H1 (cell line): Measurements from ENCODE around the gene HBS1L. TPM values are rescaled to one million over a fixed set of nuclear protein-coding genes. Genes with fewer than 3 reads are reported as not detected.

Source experiments
- ASH2L ChIP-seq: fragments of 200-600, 300-600 bp; sonication (generic); IDR thresholded peaks from one replicate; pipeline ENCODE4 v1.7.1; 2017; ENCODE audit warnings: low read length
- BACH1 ChIP-seq: IDR thresholded peaks from 2 replicates; pipeline ENCODE4 v1.6.1; 2012; ENCODE audit warnings: low read length, improper control_type of control experiment
- CBX5 ChIP-seq: fragments of 300-800, 300-1000 bp; sonication (generic); IDR thresholded peaks from 2 replicates; pipeline ENCODE4 v1.7.1; 2016; ENCODE audit warnings: antibody characterized with exemption, low read length, low read depth
- CEBPB ChIP-seq: IDR thresholded peaks from 2 replicates; pipeline ENCODE4 v1.6.1; 2012; ENCODE audit warnings: low read depth, low read length
- EZH2 ChIP-seq: fragments of 200-600 bp; sonication (generic); IDR thresholded peaks from 2 replicates; pipeline ENCODE4 v1.7.1; 2012; ENCODE audit warnings: low read depth, mild to moderate bottlenecking, moderate library complexity, low read length, inconsistent platforms; ENCODE audit not compliant: severe bottlenecking
- FOSL1 ChIP-seq: IDR thresholded peaks from 2 replicates; pipeline ENCODE4 v1.6.1; 2011; ENCODE audit warnings: mild to moderate bottlenecking, low read depth, low read length, moderate library complexity; ENCODE audit not compliant: insufficient read depth
- GTF2F1 ChIP-seq: IDR thresholded peaks from 2 replicates; pipeline ENCODE4 v1.6.1; 2012; ENCODE audit warnings: low read depth, low read length, improper control_type of control experiment, borderline replicate concordance
- JUN ChIP-seq: IDR thresholded peaks from 2 replicates; pipeline ENCODE4 v1.6.1; 2011; ENCODE audit warnings: low read depth, mild to moderate bottlenecking, improper control_type of control experiment, low read length
- KDM5A ChIP-seq: fragments of 200-600 bp; IDR thresholded peaks from 2 replicates; pipeline ENCODE4 v1.7.1; 2012; ENCODE audit warnings: mild to moderate bottlenecking, low read length, inconsistent platforms, mixed read lengths
- POLR2AphosphoS5 ChIP-seq: IDR thresholded peaks from 2 replicates; pipeline ENCODE4 v1.6.1; 2011; ENCODE audit warnings: low read depth, low read length
- RAD21 ChIP-seq, 2 experiments: IDR thresholded peaks in 1 of 2; conservative IDR thresholded peaks in 1 of 2; 2 replicates each; pipeline ENCODE4 v1.6.1; 2011; ENCODE audit warnings: low read depth in 2 of 2, low read length in 2 of 2, improper control_type of control experiment in 1 of 2, inconsistent platforms in 1 of 2, mild to moderate bottlenecking in 1 of 2, moderate library complexity in 1 of 2
- RBBP5 ChIP-seq: IDR thresholded peaks from 2 replicates; pipeline ENCODE4 v1.7.1; 2012; ENCODE audit warnings: low read depth, mild to moderate bottlenecking, inconsistent platforms, low read length, moderate library complexity, borderline replicate concordance
- RNF2 ChIP-seq: fragments of 200-900, 300-1000 bp; sonication (generic); IDR thresholded peaks from 2 replicates; pipeline ENCODE4 v1.7.1; 2016; ENCODE audit warnings: borderline replicate concordance, low read depth, mild to moderate bottlenecking, antibody characterized with exemption, low read length; ENCODE audit not compliant: poor library complexity, severe bottlenecking; ENCODE audit errors: missing control alignments
- RXRA ChIP-seq: IDR thresholded peaks from 2 replicates; pipeline ENCODE4 v1.6.1; 2011; ENCODE audit warnings: low read depth, mild to moderate bottlenecking, low read length, moderate library complexity; ENCODE audit not compliant: insufficient read depth
- SIN3A ChIP-seq, 2 experiments: IDR thresholded peaks in 1 of 2; conservative IDR thresholded peaks in 1 of 2; 2 replicates each; pipeline ENCODE4 v1.6.1; 2011 to 2012; ENCODE audit warnings: low read length in 2 of 2, improper control_type of control experiment in 1 of 2, low read depth in 1 of 2, mild to moderate bottlenecking in 1 of 2
- SP2 ChIP-seq: IDR thresholded peaks from 2 replicates; pipeline ENCODE4 v1.6.1; 2012; ENCODE audit warnings: mild to moderate bottlenecking, low read length, inconsistent platforms
- SP4 ChIP-seq: IDR thresholded peaks from 2 replicates; pipeline ENCODE4 v1.6.1; 2012; ENCODE audit warnings: low read length, inconsistent platforms
- TAF1 ChIP-seq: IDR thresholded peaks from 2 replicates; pipeline ENCODE4 v1.6.1; 2011; ENCODE audit warnings: mild to moderate bottlenecking, low read depth, low read length
- TAF7 ChIP-seq: optimal IDR thresholded peaks from 2 replicates; pipeline ENCODE3; 2011; ENCODE audit warnings: low read depth, mild to moderate bottlenecking, inconsistent platforms, low read length, moderate library complexity, borderline replicate concordance
- YY1 ChIP-seq: IDR thresholded peaks from 2 replicates; pipeline ENCODE4 v1.6.1; 2011; ENCODE audit warnings: low read depth, mild to moderate bottlenecking, low read length
- polyA plus RNA-seq, 7 experiments: library from polyadenylated mRNA; depleted of rRNA in 3 of 7; stranded (reverse) in 5 of 7; unstranded in 2 of 7; fragments of >200 nt in 5 of 7; fragments of 200-250 nt in 2 of 7; gene quantifications; 1 replicate in 5 of 7; 2 replicates in 1 of 7; 4 replicates in 1 of 7; pipeline versions ENCODE4 v1.2.1 to v1.2.3, GENCODE V29; 2011 to 2013; ENCODE audit warnings: missing spikeins in 2 of 7, mixed read lengths in 2 of 7
- total RNA-seq: library from RNA; stranded (reverse); fragmentation: NEBNext Ultra II Directional; extraction: Animal tissue kit (Norgen Biotek cat#: 25700); gene quantifications from 2 replicates; pipeline ENCODE4 v1.2.1, GENCODE V29; 2021
- TF ChIP-seq, protein P1 (sequence below): IDR thresholded peaks from 2 replicates; pipeline ENCODE4 v1.6.1; 2012; ENCODE audit warnings: inconsistent platforms
- TF ChIP-seq, protein P2 (sequence below): IDR thresholded peaks from 2 replicates; pipeline ENCODE4 v1.6.1; 2012; ENCODE audit warnings: inconsistent platforms

Gene HBS1L
- total and polyA plus RNA-seq, 2 of the 8 experiments (the other 6 are each of a cell fraction or from before 2014, with no cell fraction given): 28.1 to 97.1 TPM

DNA sequence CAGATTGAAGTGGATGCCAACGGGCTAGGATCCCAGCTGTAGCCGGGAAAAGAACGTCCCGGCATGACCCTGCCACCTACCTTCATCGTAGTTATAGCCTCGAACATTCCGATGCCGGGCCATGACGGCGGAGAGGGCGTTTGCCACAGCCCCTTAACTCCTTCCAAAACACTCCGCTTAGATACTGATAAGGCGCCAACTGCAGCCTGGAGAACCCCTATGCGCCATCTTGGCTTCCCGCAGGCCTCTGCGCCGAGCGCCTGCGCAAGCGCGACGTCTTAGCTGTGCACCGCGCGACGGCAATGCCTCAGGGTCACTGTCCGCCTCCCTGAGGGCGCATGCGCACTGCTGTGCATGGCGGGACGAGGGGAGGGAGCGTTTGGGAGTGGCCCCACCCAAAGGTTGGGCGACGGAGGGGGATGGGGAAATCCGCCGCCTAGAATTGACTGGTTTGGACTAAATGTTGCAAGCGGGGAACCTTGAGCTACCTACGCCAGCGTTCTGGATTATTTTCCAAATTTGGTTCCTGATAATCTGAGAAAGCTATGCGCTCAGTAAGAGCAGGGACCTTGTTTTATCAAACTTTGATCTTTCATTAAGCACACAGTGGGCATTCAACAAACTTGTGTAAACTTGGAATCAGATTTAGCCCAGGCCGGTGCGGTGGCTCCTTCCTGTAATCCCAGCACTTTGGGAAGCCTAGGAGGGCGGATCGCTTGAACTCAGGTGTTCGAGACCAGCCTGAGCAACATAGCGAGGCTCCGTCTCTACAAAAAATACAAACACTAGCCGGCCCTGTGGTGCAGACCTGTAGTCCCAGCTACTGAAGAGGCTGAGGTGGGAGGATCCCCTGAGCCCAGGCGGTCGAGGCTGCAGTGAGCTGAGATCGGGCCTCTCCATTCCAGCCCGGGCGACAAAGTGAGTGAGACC lies at the start of gene HBS1L (continued):
- TF ChIP-seq EZH2 (no peak), RAD21 (IDR thresholded peaks at IDR 0.05 in 1 of 2, conservative IDR thresholded peaks at IDR 0.05 in 1 of 2; ENCODE audit: low read depth in 2 of 2, low read length in 2 of 2) (no peak), RXRA (no peak), TAF1 (peak; percentile 99), CBX5 (no peak), BACH1 (no peak), GTF2F1 (0 out of 2 replicates have a peak, but pooled peaks have one; percentile 30), SP4 (peak; percentile 79; the same call in 1 of the 2 replicates), ASH2L (peak; percentile 99), POLR2AphosphoS5 (peak; percentile 94), SIN3A (conservative IDR thresholded peaks at IDR 0.05 in 1 of 2, IDR thresholded peaks at IDR 0.05 in 1 of 2; ENCODE audit: low read depth in 1 of 2, low read length in 2 of 2) (peak in 1 of 2 experiments; percentile 47; a peak in 1 of 4 replicates), SP2 (no peak), YY1 (peak; percentile 98), RBBP5 (peak; percentile 99; the same call in 1 of the 2 replicates), RNF2 (no peak), FOSL1 (no peak), KDM5A (peak; percentile 93), JUN (no peak), TAF7 (peak; percentile 90), CEBPB (peak; percentile 73; the same call in 1 of the 2 replicates)
- TF ChIP-seq, protein P1, sequence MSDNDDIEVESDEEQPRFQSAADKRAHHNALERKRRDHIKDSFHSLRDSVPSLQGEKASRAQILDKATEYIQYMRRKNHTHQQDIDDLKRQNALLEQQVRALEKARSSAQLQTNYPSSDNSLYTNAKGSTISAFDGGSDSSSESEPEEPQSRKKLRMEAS: peak; percentile 66; the same call in 1 of the 2 replicates
- TF ChIP-seq, protein P2, sequence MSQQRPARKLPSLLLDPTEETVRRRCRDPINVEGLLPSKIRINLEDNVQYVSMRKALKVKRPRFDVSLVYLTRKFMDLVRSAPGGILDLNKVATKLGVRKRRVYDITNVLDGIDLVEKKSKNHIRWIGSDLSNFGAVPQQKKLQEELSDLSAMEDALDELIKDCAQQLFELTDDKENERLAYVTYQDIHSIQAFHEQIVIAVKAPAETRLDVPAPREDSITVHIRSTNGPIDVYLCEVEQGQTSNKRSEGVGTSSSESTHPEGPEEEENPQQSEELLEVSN: no peak
